Lung (tissue), 12 donors: ENCODE data around the gene DTYMK. TPM values are rescaled to one million over a fixed set of nuclear protein-coding genes. Genes with fewer than 3 reads are reported as not detected.

ENCODE experiments used
- ATAC-seq: fragments of 200-7000 bp; cut with Tn5 transposase; one replicate; pipeline ENCODE4 v1.9.1; 2020; ENCODE audit warnings: moderate number of reproducible peaks; ENCODE audit not compliant: insufficient read depth, low FRiP score
- DNase-seq, 3 donors: peaks; one replicate each; pipeline ENCODE4 v3.0.0-alpha.2; 2013 to 2017
- H3K27ac ChIP-seq, 2 donors: one replicate each; pipeline ENCODE4 v1.5.1; 2013; ENCODE audit warnings: mild to moderate bottlenecking in 2 of 2, moderate library complexity in 2 of 2, control low read depth in 1 of 2, inconsistent platforms in 1 of 2, low read depth in 1 of 2, low read length in 1 of 2
- H3K27me3 ChIP-seq, 3 donors: one replicate each; pipeline ENCODE4 v1.5.1; 2013; ENCODE audit warnings: low read length in 2 of 3; ENCODE audit not compliant: control insufficient read depth in 3 of 3, insufficient read depth in 3 of 3
- H3K36me3 ChIP-seq, 4 donors: one replicate each; pipeline ENCODE4 v1.5.1; 2013; ENCODE audit warnings: low read length in 4 of 4, mild to moderate bottlenecking in 1 of 4, moderate library complexity in 1 of 4; ENCODE audit not compliant: control insufficient read depth in 4 of 4, insufficient read depth in 4 of 4
- H3K4me1 ChIP-seq, 5 donors: one replicate each; pipeline ENCODE4 v1.5.1; 2013; ENCODE audit warnings: low read length in 5 of 5, mild to moderate bottlenecking in 2 of 5, moderate library complexity in 1 of 5; ENCODE audit not compliant: control insufficient read depth in 5 of 5, insufficient read depth in 5 of 5
- H3K4me3 ChIP-seq: one replicate; pipeline ENCODE4 v1.5.1; 2013; ENCODE audit warnings: mild to moderate bottlenecking, control low read depth, moderate library complexity
- H3K9ac ChIP-seq, 2 donors: one replicate each; pipeline ENCODE4 v1.5.1; 2013; ENCODE audit warnings: low read length in 2 of 2, control low read depth in 1 of 2; ENCODE audit not compliant: insufficient read depth in 1 of 2
- H3K9me3 ChIP-seq, 4 donors: one replicate each; pipeline ENCODE4 v1.5.1; 2013; ENCODE audit warnings: low read length in 3 of 4, mild to moderate bottlenecking in 1 of 4, moderate library complexity in 1 of 4; ENCODE audit not compliant: control insufficient read depth in 4 of 4, insufficient read depth in 3 of 4
- CTCF ChIP-seq: IDR thresholded peaks from 2 replicates; pipeline ENCODE4 v1.5.1; 2012; ENCODE audit warnings: mild to moderate bottlenecking; ENCODE audit errors: control extremely low read depth, extremely low read depth
- WGBS, 2 donors: extraction: QIAGEN DNeasy Blood & Tissue Kit; methylation state at CpG; one replicate each; pipeline ENCODE4 v1.1.7; 2013; 5-methylcytosine and 5-hydroxymethylcytosine counted together
- polyA plus RNA-seq, 2 donors: library from polyadenylated mRNA; stranded (reverse); fragments of 200-250 nt; gene quantifications; one replicate each; pipeline ENCODE4 v1.2.1, GENCODE V29; 2013
- total RNA-seq, 2 donors: library from RNA; depleted of rRNA in 1 of 2; stranded (reverse); fragments of >200 nt in 1 of 2; gene quantifications; one replicate each; pipeline ENCODE4 v1.2.1, GENCODE V29; 2014 to 2021
- donor health status: control.
- donor health status: control.
- donor health status: Bipolar disorder and iron deficiency.
- donor health status: healthy.
- donor health status: DM: yes; HTN: yes; CAD: no.

The DTYMK gene
- total and polyA plus RNA-seq, 4 donors, result 15.6 to 24.3 (median 19.7) TPM

DNA sequence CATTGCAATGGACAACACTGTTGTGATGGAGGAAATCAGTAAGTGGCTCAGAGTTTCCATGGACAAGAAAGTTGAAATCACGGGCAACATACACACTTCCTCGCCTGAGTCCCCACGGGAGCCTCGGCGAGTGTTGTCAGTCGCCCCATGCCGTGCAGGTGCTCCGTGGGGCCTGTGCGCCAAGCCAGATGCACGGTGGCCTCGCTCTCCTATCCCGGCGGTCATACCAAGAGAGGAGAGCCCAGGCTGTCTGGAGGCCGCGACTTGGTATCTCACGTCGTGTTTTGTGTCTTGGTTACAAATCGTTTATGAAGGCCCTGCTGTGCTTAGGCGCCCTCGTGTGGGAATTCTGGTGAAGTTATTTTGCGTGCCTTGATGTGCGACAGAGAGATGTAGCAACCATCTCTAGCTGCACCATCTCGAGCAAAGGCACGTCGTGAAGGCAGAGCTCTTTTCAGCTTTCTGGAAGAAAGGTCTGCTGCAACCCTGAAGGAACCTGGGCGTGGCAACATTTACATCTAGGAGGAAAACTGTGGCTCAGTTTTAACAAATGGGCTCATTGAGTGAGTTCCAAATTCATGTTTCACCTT, 27.4 kb downstream of the DTYMK start:
- WGBS, 2 donors, result 67 to 70% methylated on average over 26 of the region's 26 CpGs
- no peaks in the 10 kb centered on the region for H3K4me1 ChIP-seq
- ATAC-seq, result no peak
- no peak overlapping the region for H3K27ac ChIP-seq
- no peaks in the 10 kb centered on the region for H3K9me3 ChIP-seq
- H3K9ac ChIP-seq, result no peak overlapping the region
- no peak overlapping the region for H3K4me3 ChIP-seq
- no peaks in the 10 kb centered on the region for H3K27me3 ChIP-seq
- peaks cover 11 to 53% (median 32%) of the 10 kb centered on the region in 4 donors for H3K36me3 ChIP-seq
- DNase-seq, result peak; percentile 79 to 86 (median 86)
- no peak for TF ChIP-seq CTCF

DNA sequence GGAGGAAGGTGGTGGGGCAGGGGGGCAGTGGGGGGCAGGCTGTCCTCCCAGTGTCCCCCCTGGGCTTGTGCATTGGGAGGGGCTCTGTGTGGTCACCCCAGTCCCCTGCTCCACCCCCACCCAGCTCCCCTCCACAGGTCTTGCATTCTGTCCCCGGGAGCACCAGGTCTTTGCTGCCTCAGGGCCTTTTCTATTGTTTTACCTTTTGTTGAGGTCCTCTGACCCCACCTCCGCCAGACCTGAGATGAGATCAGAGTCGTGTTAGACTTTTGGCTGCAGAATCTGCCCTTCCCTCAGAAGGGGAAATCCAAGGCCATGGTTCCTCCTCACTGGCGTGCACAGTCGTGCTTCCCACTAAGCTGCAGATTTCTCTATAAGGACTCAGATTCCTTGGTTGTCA, 28.3 kb downstream of the DTYMK start:
- H3K4me3 ChIP-seq, result no peak overlapping the region
- TF ChIP-seq CTCF, result no peak
- no peaks in the 10 kb centered on the region for H3K9me3 ChIP-seq
- H3K4me1 ChIP-seq, result no peaks in the 10 kb centered on the region
- peaks cover 11 to 55% (median 32%) of the 10 kb centered on the region in 4 donors for H3K36me3 ChIP-seq
- DNase-seq, result no peak
- no peak overlapping the region for H3K9ac ChIP-seq
- H3K27ac ChIP-seq, result no peak overlapping the region
- H3K27me3 ChIP-seq, result no peaks in the 10 kb centered on the region
- no peak for ATAC-seq
- WGBS, 2 donors, result 75 to 89% methylated on average over 5 of the region's 5 CpGs

DNA sequence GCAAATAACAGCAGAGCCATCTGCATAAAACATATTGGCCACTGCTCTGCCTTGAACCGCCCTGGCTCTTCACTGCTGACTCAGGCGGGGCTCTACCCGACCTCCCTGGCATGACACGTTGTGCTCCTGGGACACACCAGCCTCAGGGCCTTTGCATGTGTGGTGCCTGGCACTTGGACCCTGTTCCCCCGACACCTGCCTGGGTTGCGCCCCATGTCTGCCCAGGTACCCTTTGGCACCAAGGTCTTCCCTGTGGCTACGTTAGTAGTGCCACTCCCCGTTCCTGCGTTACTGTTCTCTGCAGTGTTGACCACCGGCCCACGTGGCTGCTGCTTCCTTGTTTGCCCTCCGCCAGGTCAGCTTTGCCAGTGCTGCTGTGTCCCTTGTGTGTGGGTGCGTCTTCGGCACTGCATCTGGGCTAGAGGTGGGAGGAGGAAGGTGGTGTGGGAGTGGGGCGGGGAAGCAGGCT, 28.8 kb downstream of the DTYMK start:
- no peaks in the 10 kb centered on the region for H3K27me3 ChIP-seq
- H3K36me3 ChIP-seq, result peaks cover 11 to 56% (median 36%) of the 10 kb centered on the region in 4 donors
- ATAC-seq (no peak), DNase-seq (no peak)
- no peak for TF ChIP-seq CTCF
- WGBS, 2 donors, result 86 to 92% methylated on average over 14 to 15 of the region's 15 CpGs
- H3K9ac ChIP-seq, result no peak overlapping the region
- no peak overlapping the region for H3K4me3 ChIP-seq
- H3K9me3 ChIP-seq, result no peaks in the 10 kb centered on the region
- H3K27ac ChIP-seq, result no peak overlapping the region
- no peaks in the 10 kb centered on the region for H3K4me1 ChIP-seq

GRCh38 chr2:241656190-241656741, 30.3 kb downstream of the DTYMK start:
- no peaks in the 10 kb centered on the region for H3K9me3 ChIP-seq
- H3K4me3 ChIP-seq, result no peak overlapping the region
- H3K27ac ChIP-seq, result no peak overlapping the region
- no peak overlapping the region for H3K9ac ChIP-seq
- H3K4me1 ChIP-seq, result no peaks in the 10 kb centered on the region
- no peaks in the 10 kb centered on the region for H3K27me3 ChIP-seq
- 94 to 96% methylated on average over 13 of the region's 13 CpGs for WGBS, 2 donors
- H3K36me3 ChIP-seq, result peaks cover 12 to 66% (median 36%) of the 10 kb centered on the region in 4 donors
- ATAC-seq (no peak), DNase-seq (no peak)
- TF ChIP-seq CTCF, result no peak
